M059J (cell line): Measurements from ENCODE around the gene EXOC3. TPM values are rescaled to one million over a fixed set of nuclear protein-coding genes. Genes with fewer than 3 reads are reported as not detected.
"Not testable (repeated sequence)": the region's sequence is repeated elsewhere in the genome, so short reads cannot be mapped to it uniquely, and the experiment has no call there.

Experiments used
- DNase-seq: peaks from one replicate; pipeline ENCODE4 v3.0.0-alpha.2; 2012; ENCODE audit warnings: low read depth
- total RNA-seq: library from RNA; depleted of rRNA; stranded (reverse); fragments of >200 nt; shearing (Covaris generic); gene quantifications from 2 replicates; pipeline ENCODE4 v1.2.3, GENCODE V29; 2014

EXOC3 gene
- total RNA-seq, 1 experiment from 2014 or later, result 36.7 TPM

DNA sequence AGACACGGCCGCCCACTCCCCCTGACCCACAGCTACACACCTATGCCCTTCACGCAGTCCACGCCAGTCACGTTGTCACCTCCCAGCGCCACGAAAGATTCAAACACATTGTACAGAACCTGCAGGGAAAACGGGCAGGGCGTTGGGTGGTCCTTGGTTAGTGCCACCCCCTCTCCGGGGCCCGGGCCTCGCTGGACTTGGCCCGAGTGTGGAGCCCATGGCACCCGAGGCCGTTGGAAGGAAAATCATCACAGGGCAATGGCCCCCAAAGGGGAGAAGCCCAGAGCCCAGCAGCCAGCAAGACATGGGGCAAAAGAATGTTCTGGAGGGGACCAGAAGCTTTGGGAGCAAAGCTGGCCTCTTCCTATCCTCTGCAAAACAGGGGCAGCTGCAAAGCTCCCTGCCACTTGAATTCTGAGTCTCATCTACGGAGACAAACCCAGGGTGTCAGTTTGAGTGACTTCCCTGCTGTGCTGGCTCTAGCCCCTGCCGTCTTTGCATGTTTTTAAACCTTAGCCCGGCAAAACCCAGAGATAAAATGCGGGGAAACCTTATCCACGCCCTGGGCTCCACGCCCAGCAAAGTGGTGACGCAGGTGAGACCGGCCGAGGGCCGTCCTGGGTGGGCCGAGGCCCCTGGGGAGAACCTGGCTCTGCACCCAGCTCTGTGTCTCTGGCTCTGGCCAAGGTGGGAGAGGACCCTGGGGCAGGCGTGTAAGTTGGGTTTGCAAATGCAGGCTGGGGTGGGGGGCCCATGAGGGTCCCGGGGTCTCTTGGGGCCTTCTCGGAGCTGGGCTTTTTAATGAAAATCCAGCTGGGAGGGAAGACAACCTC lies 42.4 kb downstream of the EXOC3 start:
- no peak for DNase-seq

DNA sequence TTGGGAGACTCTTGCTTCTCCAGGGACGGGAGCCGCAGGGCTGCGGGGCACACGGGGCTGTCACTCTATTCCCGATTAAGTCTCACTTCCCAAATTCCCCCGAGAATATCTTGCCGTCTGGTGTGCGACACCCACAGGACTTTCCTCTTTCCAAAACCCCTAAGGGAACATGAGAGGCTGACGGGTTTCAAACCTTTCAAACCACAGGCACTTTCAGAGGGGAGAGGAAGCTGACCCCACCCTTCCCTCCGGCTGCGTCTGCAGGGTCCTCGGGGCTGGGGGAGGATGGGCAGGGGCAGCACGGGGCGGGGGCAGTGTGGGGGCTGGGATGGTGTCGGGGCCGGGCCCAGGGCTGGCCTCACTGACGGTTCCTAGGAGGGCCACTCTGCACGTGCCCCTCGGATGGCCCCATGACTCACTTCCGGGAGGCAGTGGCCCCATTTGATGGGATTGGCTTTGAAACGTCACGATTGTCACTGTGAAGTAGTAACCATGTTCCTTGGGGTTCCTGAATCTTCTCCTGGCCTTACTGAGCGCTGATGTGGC lies 43.0 kb downstream of the EXOC3 start:
- DNase-seq, result no peak

- not testable (repeated sequence) for DNase-seq
These were observed 43.6 kb downstream of the EXOC3 start for GRCh38 chr5:486597-486996.

DNA sequence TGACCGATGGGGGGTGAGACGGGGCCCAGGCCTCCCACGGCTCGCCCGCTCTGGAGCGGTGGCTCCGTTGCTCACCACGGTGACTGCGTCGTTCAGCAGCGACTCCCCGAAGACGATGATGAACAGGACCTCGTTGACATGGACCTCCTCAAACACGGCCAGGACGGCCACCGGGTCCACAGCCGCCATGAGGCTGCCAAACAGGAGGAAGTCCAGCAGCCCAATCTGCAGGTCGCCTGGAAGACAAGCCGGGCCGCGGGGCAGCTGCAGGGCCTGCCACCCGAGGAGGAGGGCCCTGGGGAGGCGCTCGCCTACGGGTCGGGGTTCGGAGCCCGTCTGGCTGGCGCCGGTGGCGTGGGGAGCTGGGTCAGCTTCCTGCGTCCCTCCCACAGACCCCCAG lies 45.3 kb downstream of the EXOC3 start:
- no peak for DNase-seq

- DNase-seq, result no peak
These were observed 46.0 kb downstream of the EXOC3 start for GRCh38 chr5:488744-489688.

DNA sequence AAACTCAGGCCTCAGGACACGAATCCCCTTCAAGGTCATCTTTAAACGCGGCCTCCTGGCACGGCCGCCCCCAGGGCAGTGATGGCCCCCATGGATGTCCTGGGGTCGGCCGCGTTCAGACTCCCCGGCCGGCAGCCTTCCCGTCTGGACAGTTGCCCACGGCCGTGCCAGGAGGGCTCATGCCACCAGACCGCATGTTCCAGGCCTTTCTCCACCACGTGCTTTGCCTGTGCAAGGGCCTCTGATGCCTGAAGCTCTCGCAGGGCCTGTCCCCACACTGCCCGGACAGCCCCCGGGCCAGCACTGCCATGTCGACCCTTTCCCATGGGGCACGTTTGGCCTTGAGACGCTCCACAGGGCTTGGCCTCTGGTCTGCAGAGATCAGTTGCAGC lies 46.7 kb downstream of the EXOC3 start:
- DNase-seq, result no peak

GRCh38 chr5:490116-491106 lies 47.4 kb downstream of the EXOC3 start:
- no peak for DNase-seq

DNA sequence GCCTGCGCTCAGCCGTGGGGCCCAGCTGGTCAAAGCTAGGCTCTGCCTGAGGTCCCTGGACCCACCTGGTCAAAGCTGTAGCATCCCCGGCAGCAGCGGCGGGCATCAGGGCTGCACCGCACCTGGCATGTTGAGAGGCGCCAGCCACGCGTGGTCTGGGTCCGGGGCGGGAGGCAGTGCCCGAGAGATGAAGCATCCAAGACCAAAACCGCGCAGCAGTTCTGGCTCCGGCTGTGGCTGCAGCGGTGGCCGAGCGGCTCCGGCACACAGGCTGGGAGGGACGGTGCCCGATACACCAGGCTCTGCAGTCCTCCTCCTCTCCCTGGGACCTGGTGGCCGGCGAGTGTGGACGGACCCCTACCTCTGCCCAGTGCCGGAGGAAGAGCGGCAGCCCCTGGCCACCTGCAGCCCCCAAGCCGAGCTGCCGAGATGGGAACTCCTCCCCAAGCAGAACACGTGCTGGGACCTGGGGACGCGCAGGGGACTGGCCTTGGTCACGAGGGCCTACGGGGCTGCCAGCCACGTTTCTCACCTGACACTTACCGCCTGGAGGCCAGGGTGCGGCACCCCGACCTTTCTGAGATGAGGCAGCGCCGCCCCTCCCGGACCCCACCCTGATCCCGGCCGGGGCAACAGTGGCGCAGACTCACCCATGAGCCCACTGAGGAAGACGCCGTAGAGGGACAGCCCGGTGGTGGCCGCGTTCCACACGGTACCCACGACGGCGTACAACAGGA lies 48.3 kb downstream of the EXOC3 start:
- DNase-seq, result no peak

- DNase-seq, result no peak
These were observed 48.8 kb downstream of the EXOC3 start for GRCh38 chr5:491856-492155.

DNA sequence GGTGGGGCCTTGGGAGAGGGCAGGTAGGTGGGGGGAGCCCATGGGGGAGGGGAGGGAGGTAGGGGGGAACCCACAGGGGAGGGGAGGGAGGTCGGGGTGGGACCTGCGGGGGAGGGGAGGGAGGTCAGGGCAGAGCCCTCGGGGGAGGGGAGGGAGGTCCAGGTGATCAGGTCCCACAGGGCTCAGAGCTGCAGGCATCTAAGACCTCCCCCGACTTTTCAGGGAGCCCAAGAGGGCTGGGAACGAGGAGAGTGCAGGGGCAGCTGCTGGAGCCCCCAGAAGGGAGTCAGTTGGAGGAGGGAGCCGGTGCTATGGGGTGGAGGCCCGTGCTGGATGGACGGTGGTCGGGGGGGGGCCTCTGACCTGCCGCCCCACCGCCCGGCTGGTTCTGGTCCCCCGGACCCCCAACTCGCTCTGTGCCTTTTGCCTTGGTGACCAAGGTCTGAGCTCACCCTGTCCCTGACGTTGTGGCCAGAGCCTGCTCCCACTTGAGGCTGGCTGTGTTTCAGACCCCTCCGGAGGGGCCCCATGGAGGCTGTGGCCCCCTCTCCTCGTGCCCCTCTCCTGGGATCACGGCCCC lies 49.4 kb downstream of the EXOC3 start:
- DNase-seq, result no peak

- DNase-seq, result no peak
These were observed 50.2 kb downstream of the EXOC3 start for GRCh38 chr5:493119-493701.

GRCh38 chr5:493758-494157 lies 50.8 kb downstream of the EXOC3 start:
- DNase-seq, result no peak

GRCh38 chr5:494667-495255 lies 51.8 kb downstream of the EXOC3 start:
- no peak for DNase-seq

- no peak for DNase-seq
These were observed 53.1 kb downstream of the EXOC3 start for GRCh38 chr5:496028-496427.

- no peak for DNase-seq
These were observed 54.2 kb downstream of the EXOC3 start for GRCh38 chr5:497090-497700.

DNA sequence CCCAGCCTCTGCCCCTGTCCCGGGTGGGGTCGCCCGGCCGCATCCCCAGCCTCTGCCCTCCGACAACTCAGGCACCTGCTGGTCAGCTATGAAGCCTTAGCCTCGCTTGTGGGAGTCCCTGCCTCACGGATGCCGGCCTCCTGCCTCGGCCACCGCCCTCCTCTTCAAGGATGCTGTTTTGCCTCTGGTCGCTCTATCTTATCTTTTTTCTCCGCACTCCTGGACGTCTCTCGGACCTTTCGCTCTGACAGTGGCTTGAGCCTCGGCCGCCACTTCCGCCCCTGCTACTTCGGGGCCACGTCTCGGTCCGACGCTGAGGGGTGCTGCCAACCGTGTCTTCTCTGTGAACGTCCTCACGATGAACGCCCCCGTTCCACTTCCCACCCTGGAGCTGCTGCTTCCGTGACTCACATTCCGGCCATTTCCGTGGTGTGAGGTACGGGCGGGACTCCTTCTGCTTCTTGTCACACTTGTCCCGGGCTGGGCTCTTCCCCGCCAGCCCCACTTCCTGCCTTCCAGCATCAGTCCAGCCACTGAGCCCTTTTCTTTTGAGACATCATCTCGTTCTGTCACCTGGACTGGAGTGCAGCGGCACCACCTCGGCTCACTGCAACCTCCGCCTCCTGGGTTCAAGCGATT lies 55.0 kb downstream of the EXOC3 start:
- no peak for DNase-seq

DNA sequence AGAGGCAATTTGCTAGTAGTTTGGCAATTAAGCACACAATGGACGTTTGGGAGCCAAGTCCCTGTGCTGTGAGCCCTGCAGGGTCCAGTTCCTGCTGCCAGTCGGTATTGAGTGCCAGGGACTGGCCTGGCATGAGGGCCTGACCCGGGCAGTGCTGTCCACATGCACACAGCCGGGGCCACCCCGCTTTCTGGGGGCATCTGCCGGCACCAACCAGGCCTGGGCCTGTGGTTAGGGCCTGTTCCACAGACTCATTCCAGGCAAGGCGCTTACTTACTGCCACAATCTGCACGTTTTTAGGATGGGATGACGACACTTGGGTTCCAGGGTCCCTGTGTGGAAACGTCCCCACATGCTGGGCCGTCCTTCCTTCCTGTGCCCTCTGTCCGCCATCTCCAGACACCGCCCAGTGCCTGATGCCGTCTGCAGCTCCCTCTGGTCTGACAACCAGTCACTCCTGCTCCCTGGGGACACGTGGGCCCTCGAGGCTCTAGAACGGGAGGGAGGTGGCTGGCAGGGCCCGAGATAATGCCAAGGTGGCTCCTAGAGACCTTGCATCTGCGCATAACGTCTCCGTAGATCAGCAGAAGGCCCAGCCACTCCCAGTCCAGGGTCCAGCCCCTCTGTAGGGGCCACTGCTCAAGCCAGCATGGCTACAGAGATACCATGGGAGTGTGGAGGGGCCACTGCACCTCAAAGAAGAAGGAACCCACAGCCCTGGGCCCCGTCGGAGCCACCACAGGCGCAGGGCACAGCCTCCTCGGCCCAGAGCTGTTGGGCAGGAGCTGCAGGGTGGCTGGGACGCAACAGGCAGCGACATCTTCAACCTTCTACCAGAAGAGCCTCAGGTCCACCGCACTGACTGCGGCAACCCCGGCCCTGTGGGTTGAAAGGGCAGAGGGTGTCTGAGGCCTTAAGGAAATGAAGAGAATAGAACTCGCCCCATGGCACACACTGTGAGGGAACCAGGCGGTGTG lies 56.5 kb downstream of the EXOC3 start:
- no peak for DNase-seq
